Common myeloid progenitor, CD34-positive (primary cell): Measurements from ENCODE around the gene MAF.

Experiments
- CTCF ChIA-PET: fragments of 350-600 bp; sonication (Branson Sonifier 250); formaldehyde crosslinking; loops from one replicate; lab custom pipeline; 2021; ENCODE audit warnings: antibody characterized with exemption; lab: Charles Lee
- POLR2A ChIA-PET: fragments of 350-600 bp; sonication (Branson Sonifier 250); formaldehyde crosslinking; loops from one replicate; lab custom pipeline; 2021; ENCODE audit warnings: antibody characterized with exemption; lab: Charles Lee
- DNase-seq, 3 donors: peaks; one replicate each; pipeline versions ENCODE4 v3.0.0 to v3.0.0-alpha.2; 2013
- H3K27ac ChIP-seq, 2 experiments: 1 replicate in 1 of 2; 2 replicates in 1 of 2; pipeline ENCODE4 v1.7.0; 2013; ENCODE audit warnings: inconsistent platforms in 2 of 2, low read length in 2 of 2, mild to moderate bottlenecking in 2 of 2, low read depth in 1 of 2, moderate library complexity in 1 of 2; ENCODE audit not compliant: severe bottlenecking in 2 of 2, insufficient read depth in 1 of 2, poor library complexity in 1 of 2
- H3K27me3 ChIP-seq, 5 experiments: replicated peaks in 2 of 5; 1 replicate in 3 of 5; 2 replicates in 2 of 5; pipeline versions ENCODE4 v1.6.1 to v1.7.0; 2013; ENCODE audit warnings: low read length in 4 of 5, mild to moderate bottlenecking in 2 of 5, moderate library complexity in 2 of 5, inconsistent platforms in 1 of 5; ENCODE audit not compliant: insufficient read depth in 5 of 5, control insufficient read depth in 4 of 5
- H3K36me3 ChIP-seq, 4 experiments: 1 replicate in 2 of 4; 2 replicates in 2 of 4; pipeline versions ENCODE4 v1.6.1 to v1.7.0; 2013; ENCODE audit warnings: low read length in 3 of 4, control low read depth in 1 of 4, mild to moderate bottlenecking in 1 of 4; ENCODE audit not compliant: control insufficient read depth in 4 of 4, insufficient read depth in 4 of 4
- H3K4me1 ChIP-seq, 4 experiments: 1 replicate in 3 of 4; 2 replicates in 1 of 4; pipeline versions ENCODE4 v1.6.1 to v1.7.1; 2013; ENCODE audit warnings: low read length in 3 of 4, mild to moderate bottlenecking in 3 of 4, control low read depth in 1 of 4, inconsistent platforms in 1 of 4, moderate library complexity in 1 of 4; ENCODE audit not compliant: control insufficient read depth in 4 of 4, insufficient read depth in 4 of 4; ENCODE audit errors: control extremely low read depth in 1 of 4
- H3K4me3 ChIP-seq, 7 experiments: 1 replicate in 4 of 7; 2 replicates in 3 of 7; pipeline versions ENCODE4 v1.5.1 to v1.7.0; 2013; ENCODE audit warnings: mild to moderate bottlenecking in 7 of 7, low read length in 6 of 7, moderate library complexity in 6 of 7, inconsistent platforms in 2 of 7, low read depth in 2 of 7, control low read depth in 1 of 7; ENCODE audit not compliant: insufficient read depth in 4 of 7, control insufficient read depth in 1 of 7; ENCODE audit errors: extremely low read depth in 1 of 7
- H3K9me3 ChIP-seq, 5 experiments: 1 replicate in 4 of 5; 2 replicates in 1 of 5; pipeline versions ENCODE4 v1.6.1 to v1.7.1; 2013; ENCODE audit warnings: low read length in 4 of 5, mild to moderate bottlenecking in 2 of 5, inconsistent platforms in 1 of 5, low read depth in 1 of 5, moderate library complexity in 1 of 5; ENCODE audit not compliant: control insufficient read depth in 4 of 5, insufficient read depth in 2 of 5; ENCODE audit errors: control extremely low read depth in 1 of 5
- WGBS: methylation state at CpG from one replicate; pipeline ENCODE4 v1.1.5; 2013; ENCODE audit not compliant: insufficient coverage; 5-methylcytosine and 5-hydroxymethylcytosine counted together

MAF gene

GRCh38 chr16:79582789-79583188 is 17.7 kb downstream of the MAF start:
- Histone ChIP-seq H3K27ac (no peak overlapping the region), H3K36me3 (no peaks in the 10 kb centered on the region), H3K9me3 (no peaks in the 10 kb centered on the region), H3K27me3 (peaks cover 0 to 9% (median 4%) of the 10 kb centered on the region in 5 experiments), H3K4me3 (no peak overlapping the region), H3K4me1 (no peaks in the 10 kb centered on the region)
- 83% methylated on average over 3 of the region's 6 CpGs for WGBS
- CTCF ChIA-PET = no interaction called here
- POLR2A ChIA-PET = no interaction called here
- no peak for DNase-seq

- DNase-seq = no peak
- no peaks in the 10 kb centered on the region for H3K4me1 ChIP-seq
- no peak overlapping the region for H3K4me3 ChIP-seq
- H3K27me3 ChIP-seq = peaks cover 0 to 7% (median 5%) of the 10 kb centered on the region in 5 experiments
- 79% methylated on average over 7 of the region's 10 CpGs for WGBS
- CTCF ChIA-PET = no interaction called here
- no peaks in the 10 kb centered on the region for H3K9me3 ChIP-seq
- POLR2A ChIA-PET = no interaction called here
- no peak overlapping the region for H3K27ac ChIP-seq
- H3K36me3 ChIP-seq = no peaks in the 10 kb centered on the region
Observed at GRCh38 chr16:79580453-79581191, 19.9 kb downstream of the MAF start.

- no peak overlapping the region for H3K27ac ChIP-seq
- no peaks in the 10 kb centered on the region for H3K4me1 ChIP-seq
- POLR2A ChIA-PET = no interaction called here
- 86% methylated on average over 2 of the region's 2 CpGs for WGBS
- H3K27me3 ChIP-seq = peaks cover 0 to 5% (median 5%) of the 10 kb centered on the region in 5 experiments
- no peak for DNase-seq
- H3K9me3 ChIP-seq = no peaks in the 10 kb centered on the region
- CTCF ChIA-PET = no interaction called here
- H3K36me3 ChIP-seq = no peaks in the 10 kb centered on the region
- no peak overlapping the region for H3K4me3 ChIP-seq
Observed at GRCh38 chr16:79576602-79577001, 23.9 kb downstream of the MAF start.

DNA sequence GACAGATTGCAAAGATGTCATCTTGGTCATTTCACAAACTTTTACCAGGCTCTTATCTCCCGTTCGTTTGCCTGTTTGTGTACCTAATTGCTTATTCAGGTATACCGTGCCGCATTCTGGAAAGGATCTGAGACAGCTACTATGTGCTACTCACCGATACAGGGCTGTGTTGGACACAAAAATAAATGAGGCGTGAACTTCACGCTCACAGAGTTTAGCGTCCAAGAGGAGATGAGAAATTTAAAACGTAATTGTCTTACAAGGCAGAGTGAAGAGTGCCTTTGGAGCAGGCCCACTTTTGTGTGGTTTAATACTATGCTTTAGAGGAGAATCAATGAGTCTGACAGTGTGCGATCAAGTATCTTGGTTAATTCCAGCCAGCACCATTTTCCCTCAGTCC is 26.7 kb downstream of the MAF start:
- Histone ChIP-seq H3K27me3 (peaks cover 0 to 5% (median 0%) of the 10 kb centered on the region in 5 experiments), H3K27ac (no peak overlapping the region), H3K36me3 (no peaks in the 10 kb centered on the region), H3K9me3 (no peaks in the 10 kb centered on the region), H3K4me3 (no peak overlapping the region), H3K4me1 (no peaks in the 10 kb centered on the region)
- no peak for DNase-seq
- CTCF ChIA-PET = interaction anchor here (1.2 kb wide), 1 partner anchor 10 kb away, joined by 3 read pairs; no protein-coding TSS in a partner anchor
- POLR2A ChIA-PET = no interaction called here
- 95% methylated on average over 9 of the region's 10 CpGs for WGBS

- CTCF ChIA-PET = interaction anchor here (1.2 kb wide), 1 partner anchor 11 kb away, joined by 3 read pairs; no protein-coding TSS in a partner anchor
- DNase-seq = no peak
- Histone ChIP-seq H3K4me3 (no peak overlapping the region), H3K9me3 (no peaks in the 10 kb centered on the region), H3K27ac (no peak overlapping the region), H3K4me1 (no peaks in the 10 kb centered on the region), H3K36me3 (no peaks in the 10 kb centered on the region), H3K27me3 (peaks cover 0 to 5% (median 0%) of the 10 kb centered on the region in 5 experiments)
- WGBS = no CpG with 5 or more reads among the region's 2 CpGs
- POLR2A ChIA-PET = no interaction called here
Observed at GRCh38 chr16:79573071-79573470, 27.5 kb downstream of the MAF start.

GRCh38 chr16:79571903-79572535 is 28.5 kb downstream of the MAF start:
- 91% methylated on average over 9 of the region's 9 CpGs for WGBS
- Histone ChIP-seq H3K36me3 (no peaks in the 10 kb centered on the region), H3K27ac (no peak overlapping the region), H3K27me3 (peaks cover 0 to under 1% (median 0%) of the 10 kb centered on the region in 5 experiments), H3K4me1 (no peaks in the 10 kb centered on the region), H3K9me3 (no peaks in the 10 kb centered on the region), H3K4me3 (no peak overlapping the region)
- ChIA-PET CTCF (no interaction called here), POLR2A (no interaction called here)
- DNase-seq = no peak
